IMR-90 (cell line): ENCODE results near the gene LYPD6. TPM values are rescaled to one million over a fixed set of nuclear protein-coding genes. Genes with fewer than 3 reads are reported as not detected.

Experiments
- ATAC-seq: fragments of 200-7000 bp; cut with Tn5 transposase; 2 replicates; pipeline ENCODE4 v1.9.1; 2020; ENCODE audit warnings: low read depth, mild to moderate bottlenecking, moderate library complexity
- BruUV-seq: library from RNA; stranded (reverse); fragments of 400-500 nt; replicated peaks from 2 replicates; lab custom pipeline; 2021; lab: Mats Ljungman, UMichigan
- CTCF ChIA-PET: fragments of 300-600 bp; formaldehyde crosslinking; extraction: SDS; loops from one replicate; lab custom pipeline; 2021; ENCODE audit warnings: antibody characterized with exemption; lab: Yijun Ruan, JAX
- POLR2A ChIA-PET: fragments of 300-600 bp; sonication (Branson Sonifier 250); formaldehyde crosslinking; loops from one replicate; lab custom pipeline; 2022; ENCODE audit warnings: antibody characterized with exemption; ENCODE audit not compliant: unreplicated experiment; lab: Charles Lee
- DNase-seq: peaks from one replicate; pipeline ENCODE4 v3.0.0; 2013
- H2AFZ ChIP-seq: replicated peaks from 2 replicates; pipeline ENCODE3; 2013; ENCODE audit warnings: low read length, mild to moderate bottlenecking; ENCODE audit not compliant: poor library complexity
- H2AK5ac ChIP-seq: 2 replicates; pipeline ENCODE4 v1.6.1; 2013; ENCODE audit warnings: low read depth, low read length, inconsistent platforms
- H2AK9ac ChIP-seq: replicated peaks from 2 replicates; pipeline ENCODE3; 2013; ENCODE audit warnings: mild to moderate bottlenecking, low read depth, low read length, moderate library complexity; ENCODE audit not compliant: poor library complexity
- H2BK120ac ChIP-seq: 2 replicates; pipeline ENCODE4 v1.6.1; 2013; ENCODE audit warnings: low read depth, low read length, inconsistent platforms
- H2BK15ac ChIP-seq: 3 replicates; pipeline ENCODE4 v1.6.1; 2013; ENCODE audit warnings: low read depth, low read length, inconsistent platforms
- H2BK20ac ChIP-seq: 2 replicates; pipeline ENCODE4 v1.6.1; 2013; ENCODE audit warnings: low read depth, mild to moderate bottlenecking, inconsistent platforms, low read length, moderate library complexity
- H2BK5ac ChIP-seq: 2 replicates; pipeline ENCODE4 v1.6.1; 2013; ENCODE audit warnings: mild to moderate bottlenecking, low read depth, low read length, inconsistent platforms; ENCODE audit not compliant: poor library complexity, severe bottlenecking
- H3K14ac ChIP-seq: replicated peaks from 2 replicates; pipeline ENCODE4 v1.6.1; 2013; ENCODE audit warnings: low read depth, low read length, inconsistent platforms
- H3K18ac ChIP-seq: 2 replicates; pipeline ENCODE4 v1.6.1; 2013; ENCODE audit warnings: low read depth, low read length, control low read depth
- H3K23ac ChIP-seq: 2 replicates; pipeline ENCODE4 v1.6.1; 2013; ENCODE audit warnings: low read depth, low read length, inconsistent platforms
- H3K27ac ChIP-seq: 2 replicates; pipeline ENCODE4 v1.5.1; 2013; ENCODE audit warnings: mild to moderate bottlenecking, control low read depth, low read length; ENCODE audit not compliant: insufficient read depth
- H3K27me3 ChIP-seq: 2 replicates; pipeline ENCODE4 v1.6.1; 2013; ENCODE audit warnings: low read length; ENCODE audit not compliant: control insufficient read depth, insufficient read depth
- H3K36me3 ChIP-seq: 2 replicates; pipeline ENCODE4 v1.6.1; 2013; ENCODE audit warnings: low read length, mixed read lengths; ENCODE audit not compliant: control insufficient read depth, insufficient read depth
- H3K4ac ChIP-seq: 2 replicates; pipeline ENCODE4 v1.6.1; 2013; ENCODE audit warnings: low read depth, low read length, inconsistent platforms
- H3K4me1 ChIP-seq: 2 replicates; pipeline ENCODE4 v1.6.1; 2013; ENCODE audit warnings: low read length, mixed read lengths; ENCODE audit not compliant: control insufficient read depth, insufficient read depth
- H3K4me2 ChIP-seq: 2 replicates; pipeline ENCODE4 v1.6.1; 2013; ENCODE audit warnings: low read depth, mild to moderate bottlenecking, control low read depth, low read length, moderate library complexity
- H3K4me3 ChIP-seq: 2 replicates; pipeline ENCODE4 v1.5.1; 2013; ENCODE audit warnings: low read depth, mild to moderate bottlenecking, control low read depth, low read length, moderate library complexity; ENCODE audit not compliant: insufficient read depth
- H3K56ac ChIP-seq: 2 replicates; pipeline ENCODE4 v1.6.1; 2013; ENCODE audit warnings: low read length, inconsistent platforms; ENCODE audit not compliant: insufficient read depth; ENCODE audit errors: extremely low read depth
- H3K79me1 ChIP-seq, 2 experiments: 2 replicates each; pipeline ENCODE4 v1.6.1; 2013; ENCODE audit warnings: low read length in 2 of 2, inconsistent platforms in 1 of 2, low read depth in 1 of 2
- H3K9ac ChIP-seq: 2 replicates; pipeline ENCODE4 v1.6.1; 2013; ENCODE audit warnings: low read depth, low read length, control low read depth
- H3K9me1 ChIP-seq: 2 replicates; pipeline ENCODE4 v1.6.1; 2013; ENCODE audit warnings: low read length, inconsistent platforms; ENCODE audit not compliant: insufficient read depth
- H3K9me3 ChIP-seq: 2 replicates; pipeline ENCODE4 v1.6.1; 2013; ENCODE audit warnings: low read length; ENCODE audit not compliant: control insufficient read depth, insufficient read depth
- H4K20me1 ChIP-seq: 2 replicates; pipeline ENCODE4 v1.6.1; 2013; ENCODE audit warnings: low read length, inconsistent platforms; ENCODE audit not compliant: insufficient read depth
- H4K5ac ChIP-seq: 2 replicates; pipeline ENCODE4 v1.6.1; 2013; ENCODE audit warnings: mild to moderate bottlenecking, low read depth, low read length, control low read depth
- H4K8ac ChIP-seq, 2 experiments: 2 replicates each; pipeline ENCODE4 v1.6.1; 2013; ENCODE audit warnings: low read depth in 2 of 2, low read length in 2 of 2, control low read depth in 1 of 2, inconsistent platforms in 1 of 2
- H4K91ac ChIP-seq: 2 replicates; pipeline ENCODE4 v1.6.1; 2013; ENCODE audit warnings: low read depth, low read length, inconsistent platforms; ENCODE audit not compliant: insufficient read depth
- POLR2A ChIP-seq: IDR thresholded peaks from 2 replicates; pipeline ENCODE4 v1.6.1; 2012; ENCODE audit warnings: mild to moderate bottlenecking, low read depth, low read length
- RAD21 ChIP-seq: IDR thresholded peaks from 2 replicates; pipeline ENCODE4 v1.6.1; 2012; ENCODE audit warnings: low read length, improper control_type of control experiment
- RCOR1 ChIP-seq: IDR thresholded peaks from 2 replicates; pipeline ENCODE4 v1.6.1; 2012; ENCODE audit warnings: mild to moderate bottlenecking, low read length, improper control_type of control experiment; ENCODE audit not compliant: insufficient replicate concordance
- RFX5 ChIP-seq: IDR thresholded peaks from 2 replicates; pipeline ENCODE4 v1.8.0; 2012; ENCODE audit warnings: low read depth, mild to moderate bottlenecking, low read length, moderate library complexity
- WGBS, 2 experiments: methylation state at CpG; one replicate each; pipeline versions ENCODE4 v1.1.5 to v1.1.7; 2013; ENCODE audit warnings: missing lambda C conversion rate in 2 of 2; ENCODE audit not compliant: insufficient read length in 1 of 2; ENCODE audit errors: extremely low coverage in 2 of 2; 5-methylcytosine and 5-hydroxymethylcytosine counted together
- dilution Hi-C: fragments of 300-500 bp; cut with HindIII; formaldehyde crosslinking; loops from one replicate; pipeline ENCODE4 v1.14.3; 2018; ENCODE audit warnings: low sequenced_read_pairs; ENCODE audit not compliant: unreplicated experiment
- in situ Hi-C: fragments of 300-500 bp; cut with MboI; formaldehyde crosslinking; loops from 3 replicates; pipeline ENCODE4 v1.14.3; 2019; ENCODE audit warnings: low sequenced_read_pairs, inconsistent platforms, mixed read lengths
- intact Hi-C: fragments of 100-400 bp; cut with micrococcal nuclease; formaldehyde crosslinking; loops from 2 replicates; pipeline ENCODE4 v1.10.0; 2022
- polyA plus RNA-seq, 3 experiments: library from polyadenylated mRNA; depleted of rRNA; stranded (reverse); fragments of >200 nt; gene quantifications; 2 replicates each; pipeline ENCODE4 v1.2.3, GENCODE V29; 2012; ENCODE audit warnings: low replicate concordance in 1 of 3
- total RNA-seq: library from RNA; depleted of rRNA; stranded (reverse); fragments of >200 nt; gene quantifications from 2 replicates; pipeline ENCODE4 v1.2.3, GENCODE V29; 2012

Gene LYPD6
- total and polyA plus RNA-seq, 2 of the 4 experiments (the other 2 are of a cell fraction): 0.87 to 0.90 TPM

DNA sequence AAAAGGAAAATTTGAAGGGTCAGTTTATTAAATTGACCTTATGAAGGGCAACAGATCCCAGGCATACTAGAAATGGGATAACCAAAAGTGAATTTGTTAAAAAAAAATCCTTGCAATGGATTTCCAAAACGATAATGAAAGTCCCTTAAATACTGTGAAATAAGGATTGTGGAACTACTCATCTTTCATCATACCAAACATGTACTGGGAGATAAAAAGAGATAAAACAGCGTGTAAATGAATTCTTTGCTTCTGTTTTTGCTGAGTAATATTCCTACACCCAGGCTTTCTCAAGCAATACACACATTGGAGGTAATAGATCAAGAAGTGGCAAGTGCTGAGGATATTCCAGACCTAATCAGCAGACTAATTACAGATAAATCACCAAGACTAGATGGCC is 3.8 kb downstream of the LYPD6 start:
- ATAC-seq (no peak), DNase-seq (no peak)
- H3K4me1 ChIP-seq: 0 out of 2 replicates have a peak, but pooled peaks cover 3% of the 10 kb centered on the region
- no peak overlapping the region for H3K4ac ChIP-seq
- POLR2A ChIA-PET: no interaction called here
- H2BK20ac ChIP-seq: no peak overlapping the region
- BruUV-seq: no TSS peak
- H3K14ac ChIP-seq: no peak overlapping the region
- H3K9ac ChIP-seq: no peak overlapping the region
- no peak overlapping the region for H2BK5ac ChIP-seq
- TF ChIP-seq RAD21 (no peak), RCOR1 (no peak), POLR2A (no peak), RFX5 (no peak)
- no peak overlapping the region for H3K27ac ChIP-seq
- no peaks in the 10 kb centered on the region for H3K9me1 ChIP-seq
- no peak overlapping the region for H3K4me2 ChIP-seq
- H3K36me3 ChIP-seq: no peaks in the 10 kb centered on the region
- H2AFZ ChIP-seq: no peak overlapping the region
- in situ Hi-C loops (no loop called here), dilution Hi-C loops (no loop called here), intact Hi-C loops (loop anchor here (5.0 kb wide), 1 partner anchor 228 kb away; no protein-coding TSS in a partner anchor)
- H2AK9ac ChIP-seq: no peak overlapping the region
- no CpG with 5 or more reads among the region's 2 CpGs for WGBS, 2 experiments
- no peak overlapping the region for H2AK5ac ChIP-seq
- no peak overlapping the region for H3K18ac ChIP-seq
- no peaks in the 10 kb centered on the region for H3K9me3 ChIP-seq
- no peak overlapping the region for H2BK120ac ChIP-seq
- no peaks in the 10 kb centered on the region for H3K79me1 ChIP-seq
- peaks cover 10% of the 10 kb centered on the region for H3K27me3 ChIP-seq
- no peak overlapping the region for H3K56ac ChIP-seq
- no peak overlapping the region for H3K23ac ChIP-seq
- CTCF ChIA-PET: no interaction called here
- no peak overlapping the region for H4K5ac ChIP-seq
- no peak overlapping the region for H4K91ac ChIP-seq
- H2BK15ac ChIP-seq: no peak overlapping the region
- H4K20me1 ChIP-seq: no peaks in the 10 kb centered on the region
- H3K4me3 ChIP-seq: no peak overlapping the region
- H4K8ac ChIP-seq: no peak overlapping the region
